ENCODE results near the gene FDX2. TPM values are rescaled to one million over a fixed set of nuclear protein-coding genes. Genes with fewer than 3 reads are reported as not detected.

Gene FDX2
- total RNA-seq, 2 experiments from 2014 or later = 9.5 to 9.7 TPM

DNA sequence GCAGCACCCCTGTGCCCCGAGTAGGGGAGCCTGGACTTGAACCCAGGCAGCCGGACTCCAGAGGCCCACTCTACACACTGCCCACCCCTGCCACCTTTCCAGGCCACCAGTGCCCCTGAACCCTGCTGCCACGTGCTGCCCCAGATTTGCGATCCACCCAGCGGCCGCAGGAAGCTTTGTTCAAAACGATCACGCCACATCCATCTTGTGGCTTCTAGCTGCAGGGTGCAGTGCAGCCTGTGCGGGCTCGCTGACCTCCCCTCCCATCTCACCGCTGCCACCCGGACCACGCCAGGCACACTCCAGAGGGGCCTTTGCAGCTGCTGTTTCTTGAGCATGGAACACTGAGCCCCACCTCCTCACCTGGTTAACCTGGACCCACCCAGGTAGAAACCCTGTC is 13.7 kb upstream of the FDX2 start:
- Mint-ChIP-seq H3K27ac (no peak overlapping the region), H3K4me3 (no peak overlapping the region), H3K27me3 (ENCODE audit: low read depth) (no peaks in the 10 kb centered on the region), H3K9me3 (no peaks in the 10 kb centered on the region), H3K4me1 (ENCODE audit: low read depth) (peaks cover 23% of the 10 kb centered on the region), H3K36me3 (ENCODE audit: low read depth) (peaks cover 31% of the 10 kb centered on the region)
- intact Hi-C loops (cut with micrococcal nuclease) = no loop called here
- CTCF ChIA-PET = no interaction called here
- no peak for DNase-seq

DNA sequence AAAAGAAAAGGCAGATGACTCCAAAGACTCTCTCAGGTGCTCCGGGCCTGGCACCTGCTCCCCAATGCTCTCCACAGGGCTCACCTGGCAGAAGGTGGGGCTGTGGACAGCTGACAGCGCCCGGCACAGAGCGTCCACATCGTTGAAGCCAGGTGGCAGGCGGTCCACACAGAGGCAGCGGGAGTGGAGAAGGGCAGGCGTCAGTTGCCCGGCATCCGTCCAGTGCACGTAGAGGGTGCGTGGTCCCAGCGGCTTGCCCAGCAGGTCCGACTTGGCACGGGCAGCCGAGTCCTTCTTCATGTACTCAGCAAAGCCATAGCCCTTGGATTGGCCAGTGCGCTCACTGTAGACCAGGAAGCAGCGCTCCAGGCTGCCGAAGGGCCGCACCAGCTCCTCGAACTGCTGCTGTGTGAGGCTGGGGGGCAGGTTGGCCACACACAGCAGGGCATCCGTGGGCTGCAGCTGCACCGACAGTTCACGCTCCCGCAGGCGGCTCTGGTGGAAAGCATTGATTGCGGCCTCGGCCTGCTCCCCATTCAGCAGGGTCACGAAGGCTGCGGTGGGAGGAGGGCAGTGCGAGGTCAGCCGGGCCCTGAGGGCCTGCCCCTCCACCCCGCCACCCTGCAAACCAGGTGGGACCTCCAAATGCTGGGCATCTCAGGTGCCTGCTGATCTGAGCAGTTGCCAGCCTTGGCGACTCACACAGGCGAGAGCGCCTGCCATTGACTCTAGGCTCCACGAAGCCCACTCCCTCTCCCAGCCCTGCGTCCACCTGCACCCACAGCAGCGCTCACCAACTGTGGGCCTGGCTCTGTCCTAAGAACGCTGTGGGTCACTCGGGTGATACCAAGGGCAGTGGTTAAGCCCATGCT is 13.0 kb upstream of the FDX2 start:
- no peak for DNase-seq
- intact Hi-C loops (cut with micrococcal nuclease) = no loop called here
- CTCF ChIA-PET = interaction anchor here (0.6 kb wide), 1 partner anchor 16 kb away, joined by 4 read pairs; no protein-coding TSS in a partner anchor
- no peaks in the 10 kb centered on the region for H3K9me3 Mint-ChIP-seq
- peaks cover 19% of the 10 kb centered on the region for H3K4me1 Mint-ChIP-seq (ENCODE audit: low read depth)
- H3K4me3 Mint-ChIP-seq = no peak overlapping the region
- H3K27ac Mint-ChIP-seq = no peak overlapping the region
- H3K36me3 Mint-ChIP-seq (ENCODE audit: low read depth) = peaks cover 28% of the 10 kb centered on the region
- H3K27me3 Mint-ChIP-seq (ENCODE audit: low read depth) = no peaks in the 10 kb centered on the region

DNA sequence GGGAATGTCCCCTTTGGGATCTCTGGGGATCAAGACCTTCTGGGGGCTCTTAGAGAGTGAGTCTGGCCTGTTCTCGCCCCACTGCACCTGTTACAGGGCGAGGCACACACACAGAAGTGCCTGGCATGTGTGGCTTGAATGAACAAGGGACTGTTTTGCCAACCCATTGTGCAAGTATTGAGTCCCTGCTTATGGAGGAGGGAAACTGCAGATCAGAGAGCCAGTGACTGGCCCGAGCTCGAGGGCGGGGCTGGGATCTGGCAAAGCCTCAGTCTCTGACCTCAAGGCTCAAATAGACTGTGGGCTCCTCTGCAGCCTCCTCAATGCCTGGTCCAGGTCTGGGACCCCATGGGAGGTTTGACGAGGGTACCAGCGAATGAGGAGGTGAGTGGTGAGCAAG is 12.0 kb upstream of the FDX2 start:
- no peaks in the 10 kb centered on the region for H3K27me3 Mint-ChIP-seq (ENCODE audit: low read depth)
- peaks cover 13% of the 10 kb centered on the region for H3K4me1 Mint-ChIP-seq (ENCODE audit: low read depth)
- H3K36me3 Mint-ChIP-seq (ENCODE audit: low read depth) = peaks cover 20% of the 10 kb centered on the region
- no peak overlapping the region for H3K27ac Mint-ChIP-seq
- intact Hi-C loops (cut with micrococcal nuclease) = no loop called here
- no peaks in the 10 kb centered on the region for H3K9me3 Mint-ChIP-seq
- no peak for DNase-seq
- CTCF ChIA-PET = interaction anchor here (0.6 kb wide), 1 partner anchor 17 kb away, joined by 4 read pairs; no protein-coding TSS in a partner anchor
- no peak overlapping the region for H3K4me3 Mint-ChIP-seq

DNA sequence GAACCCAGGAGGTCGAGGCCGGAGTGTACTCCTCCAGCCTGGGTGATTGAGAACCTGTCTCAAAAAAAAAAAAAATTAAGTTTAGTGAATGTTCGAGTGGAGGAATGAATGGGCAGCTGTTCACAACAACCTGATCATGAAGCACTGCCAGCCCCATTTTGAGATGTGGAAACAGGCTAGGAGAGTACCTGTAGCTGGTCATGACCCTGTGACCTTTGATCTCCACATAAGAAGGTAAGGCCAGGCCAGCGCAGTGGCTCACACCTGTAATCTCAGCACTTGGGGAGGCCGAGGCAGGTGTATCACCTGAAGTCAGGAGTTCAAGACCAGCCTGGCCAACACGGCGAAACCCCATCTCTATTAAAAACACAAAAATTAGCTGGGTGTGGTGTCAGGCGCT is 9.9 kb upstream of the FDX2 start:
- H3K27me3 Mint-ChIP-seq (ENCODE audit: low read depth) = no peaks in the 10 kb centered on the region
- H3K27ac Mint-ChIP-seq = no peak overlapping the region
- no peaks in the 10 kb centered on the region for H3K4me1 Mint-ChIP-seq (ENCODE audit: low read depth)
- no peak overlapping the region for H3K4me3 Mint-ChIP-seq
- H3K9me3 Mint-ChIP-seq = no peaks in the 10 kb centered on the region
- H3K36me3 Mint-ChIP-seq (ENCODE audit: low read depth) = peaks cover 20% of the 10 kb centered on the region
- CTCF ChIA-PET = interaction anchor here (0.6 to 1.5 kb wide), 3 partner anchors 37 to 76 kb away, joined by 3 to 4 read pairs (median 3); no protein-coding TSS in a partner anchor
- intact Hi-C loops (cut with micrococcal nuclease) = no loop called here
- DNase-seq = no peak

DNA sequence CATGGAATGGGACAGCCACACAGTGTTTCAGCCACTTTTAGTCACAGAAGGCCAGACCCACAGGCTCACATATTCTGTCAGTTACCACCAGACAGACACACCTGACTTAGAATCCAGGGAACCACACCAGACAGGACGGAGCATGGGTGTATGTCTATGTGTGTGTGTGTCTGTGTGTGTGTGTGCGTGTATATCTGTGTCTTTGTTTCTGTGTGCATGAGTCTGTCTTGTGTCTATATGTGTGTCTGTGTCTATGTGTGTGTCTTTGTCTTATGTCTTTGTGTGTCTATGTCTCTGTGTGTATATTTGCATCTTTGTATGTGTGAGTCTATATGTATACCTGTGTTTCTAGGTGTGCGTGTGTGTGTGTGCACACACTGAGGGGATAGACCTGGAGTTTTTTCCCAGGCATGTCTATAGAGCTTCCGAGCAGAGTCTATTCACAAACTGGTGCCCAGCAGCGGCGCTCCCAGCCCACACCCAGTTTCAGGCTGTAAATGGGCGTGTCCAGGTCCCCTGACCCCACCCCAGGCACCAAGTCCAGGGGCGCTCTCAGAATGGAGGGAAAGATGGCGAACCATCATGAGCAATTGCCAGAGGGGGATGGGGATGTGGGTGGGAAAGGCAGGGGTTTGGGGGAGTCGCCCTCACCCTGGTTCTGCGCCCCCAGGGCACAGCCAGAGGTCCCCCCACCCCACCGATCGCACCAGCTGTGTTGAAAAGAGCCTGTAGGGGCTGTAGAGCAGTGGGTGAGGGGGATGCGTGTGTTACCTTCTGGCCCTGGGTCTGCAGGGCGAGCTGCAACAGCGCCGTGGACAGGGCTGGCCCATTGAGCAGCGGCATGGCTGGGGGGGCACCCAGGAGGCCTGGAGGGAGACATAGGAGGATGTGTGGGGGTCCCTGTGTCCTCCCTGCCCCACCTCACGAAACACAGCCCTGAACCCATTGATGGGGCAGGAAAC is 6.3 kb upstream of the FDX2 start:
- no peak overlapping the region for H3K4me3 Mint-ChIP-seq
- intact Hi-C loops (cut with micrococcal nuclease) = no loop called here
- H3K36me3 Mint-ChIP-seq (ENCODE audit: low read depth) = peaks cover 15% of the 10 kb centered on the region
- no peaks in the 10 kb centered on the region for H3K4me1 Mint-ChIP-seq (ENCODE audit: low read depth)
- CTCF ChIA-PET = no interaction called here
- H3K9me3 Mint-ChIP-seq = no peaks in the 10 kb centered on the region
- peak overlapping the region; percentile 0 for H3K27ac Mint-ChIP-seq
- DNase-seq = no peak
- no peaks in the 10 kb centered on the region for H3K27me3 Mint-ChIP-seq (ENCODE audit: low read depth)

DNA sequence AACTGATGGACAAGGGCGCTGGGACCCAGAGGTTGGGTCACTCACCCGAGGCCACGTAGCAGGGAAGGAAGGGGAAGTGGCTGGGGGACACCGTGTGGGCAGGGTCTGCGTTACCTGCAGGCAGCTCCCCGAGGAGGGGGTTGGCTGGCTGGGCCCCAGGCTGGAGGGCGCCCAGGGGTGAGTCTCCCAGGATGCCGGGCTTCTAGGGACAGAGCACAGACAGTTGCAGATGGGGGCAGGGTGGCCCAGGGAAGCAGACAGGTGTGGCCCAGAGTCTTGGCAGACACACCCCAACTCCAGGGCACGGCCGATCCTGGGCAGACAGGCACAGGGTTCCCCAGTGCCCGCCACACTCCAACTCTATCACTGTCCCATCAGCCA is 5.6 kb upstream of the FDX2 start:
- Mint-ChIP-seq H3K4me3 (no peak overlapping the region), H3K36me3 (ENCODE audit: low read depth) (peaks cover 15% of the 10 kb centered on the region), H3K27me3 (ENCODE audit: low read depth) (no peaks in the 10 kb centered on the region), H3K27ac (no peak overlapping the region), H3K9me3 (no peaks in the 10 kb centered on the region), H3K4me1 (ENCODE audit: low read depth) (no peaks in the 10 kb centered on the region)
- intact Hi-C loops (cut with micrococcal nuclease) = no loop called here
- CTCF ChIA-PET = no interaction called here
- DNase-seq = no peak

DNA sequence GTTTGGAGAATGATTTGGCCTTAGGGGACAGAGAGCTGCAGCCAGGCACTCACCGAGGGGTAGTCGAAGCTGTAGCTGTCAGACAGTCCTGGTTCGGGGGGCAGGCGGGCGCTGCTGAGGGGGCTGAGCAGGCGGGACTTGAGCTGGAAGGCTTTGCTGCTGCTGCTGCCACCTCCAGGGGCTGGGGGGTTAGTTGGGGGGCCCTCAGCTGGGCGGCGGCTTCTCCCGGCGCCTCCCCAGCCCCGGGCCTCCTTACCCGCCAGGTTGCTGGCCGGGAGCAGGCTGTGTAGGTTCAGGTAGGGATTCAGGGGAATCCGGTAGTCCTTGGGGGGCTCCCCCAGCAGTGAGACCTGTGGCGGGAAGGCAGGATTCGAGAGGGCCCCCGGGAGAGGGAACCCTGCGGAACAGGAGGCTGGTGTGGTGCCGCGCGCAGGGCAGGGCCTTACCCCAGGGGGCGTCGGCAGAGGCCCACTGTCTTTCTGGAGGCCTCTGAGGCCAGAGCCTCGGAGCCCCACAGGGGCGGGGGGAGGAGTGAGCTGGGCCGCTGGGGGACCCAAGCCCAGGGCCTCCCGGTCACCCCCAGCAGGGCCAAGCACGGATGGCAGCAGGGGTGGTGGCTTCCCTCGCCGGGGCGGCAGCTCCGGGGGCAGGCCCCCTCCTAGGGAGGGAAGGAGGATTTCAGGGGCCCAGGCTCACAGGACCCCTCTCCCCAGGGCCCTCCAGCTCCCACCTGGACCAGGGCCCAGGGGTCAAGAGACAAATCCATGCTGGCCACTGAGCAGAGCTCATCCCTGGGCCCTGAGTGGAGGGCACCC is 5.0 kb upstream of the FDX2 start:
- intact Hi-C loops (cut with micrococcal nuclease) = no loop called here
- DNase-seq = no peak
- CTCF ChIA-PET = interaction anchor here (0.5 to 0.6 kb wide), 2 partner anchors 46 to 120 kb away, joined by 3 read pairs; no protein-coding TSS in a partner anchor
- Mint-ChIP-seq H3K27me3 (ENCODE audit: low read depth) (no peaks in the 10 kb centered on the region), H3K4me3 (no peak overlapping the region), H3K27ac (no peak overlapping the region), H3K9me3 (no peaks in the 10 kb centered on the region), H3K36me3 (ENCODE audit: low read depth) (peaks cover 20% of the 10 kb centered on the region), H3K4me1 (ENCODE audit: low read depth) (peaks cover 6% of the 10 kb centered on the region)

DNA sequence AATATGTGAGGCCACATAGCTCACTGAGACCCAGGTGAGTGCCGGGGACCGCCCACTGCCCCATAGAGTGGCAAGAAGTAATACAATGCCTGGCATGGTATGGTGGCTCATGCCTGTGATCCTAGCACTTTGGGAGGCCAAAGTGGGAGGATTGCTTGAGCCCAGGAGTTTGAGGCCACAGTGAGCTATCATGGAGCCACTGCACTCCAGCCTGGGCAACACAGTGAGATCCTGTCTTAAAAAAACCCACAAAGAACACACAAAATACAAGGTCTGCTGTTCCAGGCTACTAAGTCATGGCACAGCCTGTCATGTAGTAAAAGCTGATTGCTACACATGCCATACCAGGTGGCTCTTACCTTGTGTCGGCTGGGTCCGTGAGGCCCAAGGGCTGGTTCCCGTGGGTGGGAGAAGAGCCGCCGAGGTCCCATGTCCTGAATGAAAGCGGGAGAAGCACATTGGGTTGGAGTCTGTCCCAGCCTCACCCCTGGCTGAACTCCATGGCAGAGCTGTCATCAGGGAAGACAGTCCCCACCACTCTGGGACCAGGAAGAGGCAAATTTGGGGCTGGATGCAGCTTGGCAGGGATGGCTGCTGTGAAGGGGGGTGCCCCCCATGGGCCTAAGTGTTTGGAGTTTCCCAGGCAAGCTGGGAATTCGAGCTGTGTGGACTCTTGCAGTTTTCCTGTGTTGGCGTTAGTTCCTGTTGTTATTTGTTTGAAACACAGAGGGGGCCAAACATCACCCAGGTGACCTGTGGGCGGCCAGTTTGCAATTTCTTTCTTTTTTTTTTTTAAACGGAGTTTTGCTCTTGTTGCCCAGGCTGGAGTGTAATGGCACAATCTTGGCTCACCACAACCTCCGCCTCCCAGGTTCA is 3.2 kb upstream of the FDX2 start:
- Mint-ChIP-seq H3K36me3 (ENCODE audit: low read depth) (peaks cover 20% of the 10 kb centered on the region), H3K4me1 (ENCODE audit: low read depth) (peaks cover 18% of the 10 kb centered on the region), H3K27me3 (ENCODE audit: low read depth) (no peaks in the 10 kb centered on the region), H3K27ac (no peak overlapping the region), H3K4me3 (no peak overlapping the region), H3K9me3 (no peaks in the 10 kb centered on the region)
- CTCF ChIA-PET = interaction anchor here (0.6 to 0.8 kb wide), 2 partner anchors 17 to 39 kb away, joined by 3 to 4 read pairs; no protein-coding TSS in a partner anchor
- intact Hi-C loops (cut with micrococcal nuclease) = no loop called here
- DNase-seq = no peak

DNA sequence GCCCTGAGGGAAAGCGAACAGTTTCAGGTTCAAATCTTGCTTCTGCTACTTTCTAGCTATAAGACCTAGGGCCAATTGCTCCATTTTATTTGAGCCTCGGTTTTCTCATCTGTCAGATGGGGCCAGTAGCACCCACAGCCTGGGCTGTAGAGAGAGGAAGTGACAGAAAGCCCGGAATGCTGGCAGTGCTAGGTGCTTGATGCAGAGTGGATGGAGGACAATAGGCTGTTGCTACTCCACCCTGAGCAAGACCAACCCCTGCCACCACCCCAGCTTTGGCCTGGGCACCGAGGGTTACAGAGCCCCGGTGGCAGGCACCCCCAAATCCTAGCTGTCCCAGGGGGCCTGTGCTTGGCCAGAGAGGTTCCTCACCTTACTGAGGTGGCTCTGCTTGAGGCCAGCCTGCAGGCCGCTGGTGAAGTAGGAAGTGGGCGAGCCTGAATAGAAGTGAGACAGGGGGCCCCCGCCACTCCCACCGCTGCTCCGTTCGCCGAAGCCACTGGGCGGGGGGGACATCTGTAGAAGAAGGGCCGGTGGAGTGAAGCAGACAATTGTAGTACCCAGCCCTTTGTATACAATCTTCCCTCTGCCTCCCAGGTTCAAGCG is 2.1 kb upstream of the FDX2 start:
- H3K27me3 Mint-ChIP-seq (ENCODE audit: low read depth) = no peaks in the 10 kb centered on the region
- no peak overlapping the region for H3K27ac Mint-ChIP-seq
- H3K36me3 Mint-ChIP-seq (ENCODE audit: low read depth) = peaks cover 23% of the 10 kb centered on the region
- no peaks in the 10 kb centered on the region for H3K9me3 Mint-ChIP-seq
- no peak for DNase-seq
- CTCF ChIA-PET = interaction anchor here (0.6 kb wide), 1 partner anchor 59 kb away, joined by 3 read pairs; no protein-coding TSS in a partner anchor
- H3K4me3 Mint-ChIP-seq = no peak overlapping the region
- peaks cover 18% of the 10 kb centered on the region for H3K4me1 Mint-ChIP-seq (ENCODE audit: low read depth)
- intact Hi-C loops (cut with micrococcal nuclease) = loop anchor here (2.0 kb wide), 2 partner anchors 15 to 47 kb away; partner anchors contain the start of genes ICAM1 and RAVER1

DNA sequence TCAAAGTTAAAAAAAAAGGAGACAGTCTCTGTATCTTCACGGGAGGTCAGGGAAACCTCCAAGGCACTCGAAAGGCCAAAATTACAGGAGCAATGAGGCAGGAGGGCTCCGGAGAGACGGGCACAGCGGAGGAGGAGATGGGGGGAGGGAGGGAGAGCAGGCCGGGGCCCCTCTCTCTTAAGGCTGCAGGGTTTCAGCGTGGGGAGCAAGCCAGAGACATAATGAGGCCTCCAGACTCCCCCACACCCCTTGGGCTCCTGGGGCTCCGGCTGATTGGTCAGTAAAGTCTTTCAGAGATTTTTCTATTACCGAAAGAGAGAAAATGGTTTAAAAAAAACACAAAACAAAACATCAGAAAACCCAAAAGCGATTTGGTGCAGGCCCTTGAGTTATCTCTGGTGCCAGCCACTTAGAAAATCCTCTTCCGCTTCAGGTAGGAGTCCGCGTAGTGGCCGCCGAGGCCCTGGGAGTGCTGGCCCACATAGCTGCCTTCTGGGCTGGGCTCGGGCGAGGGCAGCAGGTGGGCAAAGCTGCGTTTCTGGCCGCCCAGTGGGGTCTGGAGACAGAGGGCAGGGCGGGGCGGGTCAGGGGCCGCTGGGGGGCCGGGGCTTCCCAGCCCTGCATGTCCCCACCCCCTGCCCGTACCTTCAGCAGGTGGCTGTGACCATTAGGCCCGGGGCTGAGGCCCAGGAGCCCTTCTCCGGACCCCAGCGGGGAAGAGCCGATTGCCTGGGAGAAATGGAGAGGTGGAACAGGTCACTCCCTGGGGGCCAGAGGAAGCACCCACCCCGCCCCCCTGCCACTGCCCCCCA is 1.4 kb upstream of the FDX2 start:
- peaks cover 23% of the 10 kb centered on the region for H3K36me3 Mint-ChIP-seq (ENCODE audit: low read depth)
- H3K4me3 Mint-ChIP-seq = no peak overlapping the region
- no peak overlapping the region for H3K27ac Mint-ChIP-seq
- H3K27me3 Mint-ChIP-seq (ENCODE audit: low read depth) = no peaks in the 10 kb centered on the region
- CTCF ChIA-PET = interaction anchor here (1.2 kb wide), 1 partner anchor 58 kb away, joined by 3 read pairs; no protein-coding TSS in a partner anchor
- DNase-seq = no peak
- intact Hi-C loops (cut with micrococcal nuclease) = loop anchor here (2.0 kb wide), 2 partner anchors 16 to 46 kb away; partner anchors contain the start of genes ICAM1 and RAVER1
- no peaks in the 10 kb centered on the region for H3K9me3 Mint-ChIP-seq
- H3K4me1 Mint-ChIP-seq (ENCODE audit: low read depth) = peaks cover 18% of the 10 kb centered on the region
